Fibroblast of skin of left quadriceps (primary cell): Measurements from ENCODE around the gene LYPD6B.

Source experiments
- DNase-seq, 2 experiments: peaks; one replicate each; pipeline ENCODE4 v3.0.0-alpha.2; 2013; ENCODE audit warnings: low read depth in 2 of 2

The LYPD6B gene

GRCh38 chr2:149075853-149076252 is 37.4 kb downstream of the LYPD6B start:
- DNase-seq, result no peak

- DNase-seq, result no peak
Observed at GRCh38 chr2:149076863-149077412, 38.4 kb downstream of the LYPD6B start.

- DNase-seq, result no peak
Observed at GRCh38 chr2:149077861-149078260, 39.4 kb downstream of the LYPD6B start.

GRCh38 chr2:149080099-149080498 is 41.6 kb downstream of the LYPD6B start:
- no peak for DNase-seq

- no peak for DNase-seq
Observed at GRCh38 chr2:149080971-149081370, 42.5 kb downstream of the LYPD6B start.

GRCh38 chr2:149082079-149082478 is 43.6 kb downstream of the LYPD6B start:
- DNase-seq, result no peak

- DNase-seq, result no peak
Observed at GRCh38 chr2:149082735-149083134, 44.2 kb downstream of the LYPD6B start.

GRCh38 chr2:149084924-149085795 is 46.7 kb downstream of the LYPD6B start:
- no peak for DNase-seq

- no peak for DNase-seq
Observed at GRCh38 chr2:149087751-149088150, 49.3 kb downstream of the LYPD6B start.

- no peak for DNase-seq
Observed at GRCh38 chr2:149089068-149089467, 50.6 kb downstream of the LYPD6B start.

- DNase-seq, result peak in 1 of 2 experiments; percentile 13
Observed at GRCh38 chr2:149090706-149091105, 52.2 kb downstream of the LYPD6B start.

GRCh38 chr2:149093579-149093978 is 55.1 kb downstream of the LYPD6B start:
- no peak for DNase-seq

GRCh38 chr2:149094217-149095015 is 55.9 kb downstream of the LYPD6B start:
- DNase-seq, result peak; percentile 85 to 87

GRCh38 chr2:149098701-149099100 is 60.2 kb downstream of the LYPD6B start:
- DNase-seq, result peak; percentile 89 to 91

- DNase-seq, result no peak
Observed at GRCh38 chr2:149099298-149099697, 60.8 kb downstream of the LYPD6B start.

GRCh38 chr2:149100739-149101699 is 62.5 kb downstream of the LYPD6B start:
- no peak for DNase-seq

- no peak for DNase-seq
Observed at GRCh38 chr2:149101818-149102217, 63.3 kb downstream of the LYPD6B start.

GRCh38 chr2:149103081-149103620 is 64.7 kb downstream of the LYPD6B start:
- DNase-seq, result no peak

GRCh38 chr2:149104221-149104620 is 65.7 kb downstream of the LYPD6B start:
- no peak for DNase-seq

GRCh38 chr2:149112068-149112467 is 73.6 kb downstream of the LYPD6B start:
- no peak for DNase-seq

- DNase-seq, result no peak
Observed at GRCh38 chr2:149112713-149113112, 74.2 kb downstream of the LYPD6B start.
